HG03469 (cell line): ENCODE data around the gene CEP72.
"Not testable (repeated sequence)": the region's sequence is repeated elsewhere in the genome, so short reads cannot be mapped to it uniquely, and the experiment has no call there.

ENCODE experiments used
- ATAC-seq: cut with Tn5 transposase; IDR thresholded peaks from one replicate; pipeline ENCODE4 v1.9.1; 2021; ENCODE audit warnings: mild to moderate bottlenecking, moderate library complexity, moderate number of reproducible peaks; ENCODE audit not compliant: unreplicated experiment

CEP72 gene

GRCh38 chr5:680836-681235 lies 68.7 kb downstream of the CEP72 start:
- not testable (repeated sequence) for ATAC-seq

GRCh38 chr5:681317-682191 lies 69.4 kb downstream of the CEP72 start:
- ATAC-seq = not testable (repeated sequence)

GRCh38 chr5:682216-682615 lies 70.1 kb downstream of the CEP72 start:
- not testable (repeated sequence) for ATAC-seq

- not testable (repeated sequence) for ATAC-seq
These were observed 70.7 kb downstream of the CEP72 start for GRCh38 chr5:682651-683358.

- no peak for ATAC-seq
These were observed 71.7 kb downstream of the CEP72 start for GRCh38 chr5:683551-684481.

- ATAC-seq = no peak
These were observed 72.6 kb downstream of the CEP72 start for GRCh38 chr5:684751-685216.

- no peak for ATAC-seq
These were observed 73.4 kb downstream of the CEP72 start for GRCh38 chr5:685262-686171.

- ATAC-seq = not testable (repeated sequence)
These were observed 74.0 kb downstream of the CEP72 start for GRCh38 chr5:686172-686523.

- not testable (repeated sequence) for ATAC-seq
These were observed 74.8 kb downstream of the CEP72 start for GRCh38 chr5:686936-687335.

GRCh38 chr5:688348-689010 lies 76.3 kb downstream of the CEP72 start:
- not testable (repeated sequence) for ATAC-seq

- ATAC-seq = not testable (repeated sequence)
These were observed 78.2 kb downstream of the CEP72 start for GRCh38 chr5:690293-690692.

- ATAC-seq = not testable (repeated sequence)
These were observed 78.9 kb downstream of the CEP72 start for GRCh38 chr5:691049-691448.

GRCh38 chr5:691817-692528 lies 79.8 kb downstream of the CEP72 start:
- ATAC-seq = no peak

GRCh38 chr5:692529-693041 lies 80.4 kb downstream of the CEP72 start:
- not testable (repeated sequence) for ATAC-seq

GRCh38 chr5:693271-694041 lies 81.3 kb downstream of the CEP72 start, which contains the start of gene TPPP:
TPPP (minus strand) TSS chr5:693352; CDS start chr5:678060, 15,292 bp downstream.
- peak; percentile 37 for ATAC-seq

- ATAC-seq = not testable (repeated sequence)
These were observed 81.9 kb downstream of the CEP72 start for GRCh38 chr5:694042-694431.

- ATAC-seq = not testable (repeated sequence)
These were observed 83.3 kb downstream of the CEP72 start for GRCh38 chr5:695475-695874.
